Measurements from ENCODE around the gene CDK14.

- TF ChIP-seq CTCF (IDR thresholded peaks at IDR 0.05; ENCODE audit: insufficient read depth, low read length) (no peak), GABPA (IDR thresholded peaks at IDR 0.05; ENCODE audit: low read depth) (no peak), POLR2AphosphoS5 (IDR thresholded peaks at IDR 0.05; ENCODE audit: low read depth) (no peak), SPI1 (IDR thresholded peaks at IDR 0.05; ENCODE audit: borderline replicate concordance, low read depth) (no peak)
- TF ChIP-seq, protein P1, sequence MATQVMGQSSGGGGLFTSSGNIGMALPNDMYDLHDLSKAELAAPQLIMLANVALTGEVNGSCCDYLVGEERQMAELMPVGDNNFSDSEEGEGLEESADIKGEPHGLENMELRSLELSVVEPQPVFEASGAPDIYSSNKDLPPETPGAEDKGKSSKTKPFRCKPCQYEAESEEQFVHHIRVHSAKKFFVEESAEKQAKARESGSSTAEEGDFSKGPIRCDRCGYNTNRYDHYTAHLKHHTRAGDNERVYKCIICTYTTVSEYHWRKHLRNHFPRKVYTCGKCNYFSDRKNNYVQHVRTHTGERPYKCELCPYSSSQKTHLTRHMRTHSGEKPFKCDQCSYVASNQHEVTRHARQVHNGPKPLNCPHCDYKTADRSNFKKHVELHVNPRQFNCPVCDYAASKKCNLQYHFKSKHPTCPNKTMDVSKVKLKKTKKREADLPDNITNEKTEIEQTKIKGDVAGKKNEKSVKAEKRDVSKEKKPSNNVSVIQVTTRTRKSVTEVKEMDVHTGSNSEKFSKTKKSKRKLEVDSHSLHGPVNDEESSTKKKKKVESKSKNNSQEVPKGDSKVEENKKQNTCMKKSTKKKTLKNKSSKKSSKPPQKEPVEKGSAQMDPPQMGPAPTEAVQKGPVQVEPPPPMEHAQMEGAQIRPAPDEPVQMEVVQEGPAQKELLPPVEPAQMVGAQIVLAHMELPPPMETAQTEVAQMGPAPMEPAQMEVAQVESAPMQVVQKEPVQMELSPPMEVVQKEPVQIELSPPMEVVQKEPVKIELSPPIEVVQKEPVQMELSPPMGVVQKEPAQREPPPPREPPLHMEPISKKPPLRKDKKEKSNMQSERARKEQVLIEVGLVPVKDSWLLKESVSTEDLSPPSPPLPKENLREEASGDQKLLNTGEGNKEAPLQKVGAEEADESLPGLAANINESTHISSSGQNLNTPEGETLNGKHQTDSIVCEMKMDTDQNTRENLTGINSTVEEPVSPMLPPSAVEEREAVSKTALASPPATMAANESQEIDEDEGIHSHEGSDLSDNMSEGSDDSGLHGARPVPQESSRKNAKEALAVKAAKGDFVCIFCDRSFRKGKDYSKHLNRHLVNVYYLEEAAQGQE (IDR thresholded peaks at IDR 0.05; ENCODE audit: insufficient replicate concordance, low read depth), result no peak
Measured at GRCh38 chr7:91230100-91230499, 634.0 kb downstream of the CDK14 start.
